BJ (cell line): ENCODE data around the gene ZBTB8A. TPM values are rescaled to one million over a fixed set of nuclear protein-coding genes. Genes with fewer than 3 reads are reported as not detected.

Source experiments
- CTCF ChIA-PET: fragments of 350-600 bp; formaldehyde crosslinking; extraction: SDS; loops from one replicate; lab custom pipeline; 2021; ENCODE audit warnings: antibody characterized with exemption, inconsistent platforms; lab: Yijun Ruan, JAX
- POLR2A ChIA-PET: fragments of 300-600 bp; sonication (Branson Sonifier 250); formaldehyde crosslinking; extraction: SDS; loops from one replicate; lab custom pipeline; 2021; ENCODE audit warnings: antibody characterized with exemption; lab: Charles Lee
- DNase-seq: peaks from one replicate; pipeline ENCODE4 v3.0.0-alpha.2; 2011; ENCODE audit warnings: low read depth
- H3K27me3 ChIP-seq: 2 replicates; pipeline ENCODE4 v1.6.0; 2011; ENCODE audit warnings: low read length; ENCODE audit not compliant: control insufficient read depth, insufficient read depth
- H3K36me3 ChIP-seq: 2 replicates; pipeline ENCODE4 v1.5.1; 2011; ENCODE audit warnings: low read length; ENCODE audit not compliant: control insufficient read depth, insufficient read depth
- H3K4me3 ChIP-seq: 2 replicates; pipeline ENCODE4 v1.5.1; 2011; ENCODE audit warnings: low read depth, mild to moderate bottlenecking, control low read depth, low read length
- CTCF ChIP-seq: IDR thresholded peaks from 2 replicates; pipeline ENCODE4 v1.5.1; 2011; ENCODE audit warnings: low read depth, mild to moderate bottlenecking, control low read depth, inconsistent platforms, low read length, moderate library complexity; ENCODE audit not compliant: insufficient read depth
- polyA plus RNA-seq: library from polyadenylated mRNA; depleted of rRNA; stranded (reverse); fragments of >200 nt; gene quantifications from 2 replicates; pipeline ENCODE4 v1.2.3, GENCODE V29; 2011

ZBTB8A gene
- polyA plus RNA-seq, 1 experiment, result 3.7 TPM

GRCh38 chr1:32618673-32619221, 79.5 kb downstream of the ZBTB8A start:
- no peaks in the 10 kb centered on the region; the same call in 1 of the 2 replicates for H3K36me3 ChIP-seq
- no peak for DNase-seq
- ChIA-PET POLR2A (no interaction called here), CTCF (interaction anchor here (1.2 kb wide), 1 partner anchor 99 kb away, joined by 7 read pairs; no protein-coding TSS in a partner anchor)
- no peaks in the 10 kb centered on the region for H3K27me3 ChIP-seq
- H3K4me3 ChIP-seq, result no peak overlapping the region
- no peak for TF ChIP-seq CTCF

- POLR2A ChIA-PET, result no interaction called here
- no peaks in the 10 kb centered on the region; the same call in 1 of the 2 replicates for H3K36me3 ChIP-seq
- H3K4me3 ChIP-seq, result no peak overlapping the region
- CTCF ChIA-PET, result interaction anchor here (0.7 to 1.3 kb wide), 5 partner anchors 9 to 219 kb away, joined by 3 to 7 read pairs (median 3); no protein-coding TSS in a partner anchor
- no peak for DNase-seq
- no peaks in the 10 kb centered on the region for H3K27me3 ChIP-seq
- TF ChIP-seq CTCF, result no peak; the same call in 1 of the 2 replicates
These were observed 80.7 kb downstream of the ZBTB8A start for GRCh38 chr1:32619701-32620485.

GRCh38 chr1:32622205-32622604, 83.0 kb downstream of the ZBTB8A start:
- no peaks in the 10 kb centered on the region for H3K27me3 ChIP-seq
- no peaks in the 10 kb centered on the region; the same call in 1 of the 2 replicates for H3K36me3 ChIP-seq
- ChIA-PET POLR2A (no interaction called here), CTCF (interaction anchor here (1.1 kb wide), 1 partner anchor 15 kb away, joined by 3 read pairs; no protein-coding TSS in a partner anchor)
- H3K4me3 ChIP-seq, result no peak overlapping the region
- DNase-seq, result no peak
- no peak for TF ChIP-seq CTCF

- CTCF ChIA-PET, result interaction anchor here (1.1 kb wide), 1 partner anchor 14 kb away, joined by 3 read pairs; no protein-coding TSS in a partner anchor
- Histone ChIP-seq H3K36me3 (peaks cover 2% of the 10 kb centered on the region; the same call in 1 of the 2 replicates), H3K4me3 (no peak overlapping the region), H3K27me3 (no peaks in the 10 kb centered on the region)
- no peak for DNase-seq
- TF ChIP-seq CTCF, result no peak
- POLR2A ChIA-PET, result no interaction called here
These were observed 83.8 kb downstream of the ZBTB8A start for GRCh38 chr1:32622806-32623681.
